MG63 (cell line): ENCODE results near the gene PSMD14. TPM values are rescaled to one million over a fixed set of nuclear protein-coding genes. Genes with fewer than 3 reads are reported as not detected.

Experiments used
- DNase-seq: peaks from one replicate; pipeline ENCODE4 v3.0.0-alpha.2; 2020
- H3K27me3 ChIP-seq: fragments of 250-450 bp; sonication (Bioruptor Pico); 2 replicates; pipeline ENCODE4 v1.5.1; 2020; ENCODE audit warnings: mild to moderate bottlenecking, moderate library complexity
- H3K36me3 ChIP-seq: fragments of 250-450 bp; sonication (Bioruptor Pico); 2 replicates; pipeline ENCODE4 v1.5.1; 2020; ENCODE audit warnings: mild to moderate bottlenecking, moderate library complexity
- H3K4me3 ChIP-seq: fragments of 250-450 bp; sonication (Bioruptor Pico); 2 replicates; pipeline ENCODE4 v1.5.1; 2020; ENCODE audit warnings: mild to moderate bottlenecking, moderate library complexity
- H3K9me3 ChIP-seq: fragments of 250-450 bp; sonication (Bioruptor Pico); 2 replicates; pipeline ENCODE4 v1.5.1; 2020; ENCODE audit warnings: mild to moderate bottlenecking, moderate library complexity
- total RNA-seq: library from RNA; depleted of rRNA; stranded (reverse); fragments of >200 nt; shearing (Covaris generic); gene quantifications from 2 replicates; pipeline ENCODE4 v1.2.3, GENCODE V29; 2014; ENCODE audit warnings: low replicate concordance; rRNA removed

The PSMD14 gene
- total RNA-seq, 1 experiment from 2014 or later, result 230 TPM

GRCh38 chr2:161448431-161448830 is 140.2 kb downstream of the PSMD14 start:
- no peak for DNase-seq
- Histone ChIP-seq H3K27me3 (no peaks in the 10 kb centered on the region), H3K4me3 (no peak overlapping the region), H3K36me3 (no peaks in the 10 kb centered on the region), H3K9me3 (no peaks in the 10 kb centered on the region)

Other genes with a start within 250 kb of the PSMD14 start
- 28.1 and 30.7 TPM in 2 replicates for gene TANK, start 148.0 kb upstream of the PSMD14 start, total RNA-seq
- gene TBR1, start 107.9 kb downstream of the PSMD14 start, total RNA-seq, result not detected in 2 replicates